ENCODE measurements around the gene EGFLAM. TPM values are rescaled to one million over a fixed set of nuclear protein-coding genes. Genes with fewer than 3 reads are reported as not detected.

Gene EGFLAM
- total RNA-seq, 1 donor from 2014 or later = not detected

GRCh38 chr5:38483805-38484398, 225.5 kb downstream of the EGFLAM start:
- Mint-ChIP-seq H3K27me3 (ENCODE audit: unreplicated experiment) (no peaks in the 10 kb centered on the region), H3K4me3 (ENCODE audit: unreplicated experiment) (no peak overlapping the region), H3K9me3 (ENCODE audit: unreplicated experiment) (no peaks in the 10 kb centered on the region), H3K27ac (ENCODE audit: unreplicated experiment) (no peak overlapping the region), H3K4me1 (ENCODE audit: unreplicated experiment) (peaks cover 8% of the 10 kb centered on the region), H3K36me3 (ENCODE audit: unreplicated experiment) (peaks cover 14% of the 10 kb centered on the region)
- no peak for DNase-seq (ENCODE audit: extremely low spot score, unreplicated experiment)
- TF ChIP-seq CTCF (IDR thresholded peaks at IDR 0.05) = no peak

- no peak overlapping the region for H3K27ac Mint-ChIP-seq (ENCODE audit: unreplicated experiment)
- H3K9me3 Mint-ChIP-seq (ENCODE audit: unreplicated experiment) = no peaks in the 10 kb centered on the region
- no peak for DNase-seq (ENCODE audit: extremely low spot score, unreplicated experiment)
- H3K4me1 Mint-ChIP-seq (ENCODE audit: unreplicated experiment) = no peaks in the 10 kb centered on the region
- H3K36me3 Mint-ChIP-seq (ENCODE audit: unreplicated experiment) = no peaks in the 10 kb centered on the region
- no peak for TF ChIP-seq CTCF (IDR thresholded peaks at IDR 0.05)
- H3K27me3 Mint-ChIP-seq (ENCODE audit: unreplicated experiment) = no peaks in the 10 kb centered on the region
- no peak overlapping the region for H3K4me3 Mint-ChIP-seq (ENCODE audit: unreplicated experiment)
These were observed 235.8 kb downstream of the EGFLAM start for GRCh38 chr5:38494175-38494574.

GRCh38 chr5:38494763-38495162, 236.4 kb downstream of the EGFLAM start:
- Mint-ChIP-seq H3K27me3 (ENCODE audit: unreplicated experiment) (no peaks in the 10 kb centered on the region), H3K9me3 (ENCODE audit: unreplicated experiment) (no peaks in the 10 kb centered on the region), H3K4me3 (ENCODE audit: unreplicated experiment) (no peak overlapping the region), H3K27ac (ENCODE audit: unreplicated experiment) (no peak overlapping the region), H3K4me1 (ENCODE audit: unreplicated experiment) (no peaks in the 10 kb centered on the region), H3K36me3 (ENCODE audit: unreplicated experiment) (no peaks in the 10 kb centered on the region)
- DNase-seq (ENCODE audit: extremely low spot score, unreplicated experiment) = no peak
- TF ChIP-seq CTCF (IDR thresholded peaks at IDR 0.05) = no peak

GRCh38 chr5:38497946-38498345, 239.6 kb downstream of the EGFLAM start:
- no peak for DNase-seq (ENCODE audit: extremely low spot score, unreplicated experiment)
- no peaks in the 10 kb centered on the region for H3K9me3 Mint-ChIP-seq (ENCODE audit: unreplicated experiment)
- no peak overlapping the region for H3K27ac Mint-ChIP-seq (ENCODE audit: unreplicated experiment)
- H3K36me3 Mint-ChIP-seq (ENCODE audit: unreplicated experiment) = no peaks in the 10 kb centered on the region
- H3K27me3 Mint-ChIP-seq (ENCODE audit: unreplicated experiment) = no peaks in the 10 kb centered on the region
- H3K4me1 Mint-ChIP-seq (ENCODE audit: unreplicated experiment) = peaks cover 6% of the 10 kb centered on the region
- TF ChIP-seq CTCF (IDR thresholded peaks at IDR 0.05) = no peak
- H3K4me3 Mint-ChIP-seq (ENCODE audit: unreplicated experiment) = no peak overlapping the region

- Mint-ChIP-seq H3K36me3 (ENCODE audit: unreplicated experiment) (no peaks in the 10 kb centered on the region), H3K9me3 (ENCODE audit: unreplicated experiment) (no peaks in the 10 kb centered on the region), H3K4me1 (ENCODE audit: unreplicated experiment) (peaks cover 6% of the 10 kb centered on the region), H3K27ac (ENCODE audit: unreplicated experiment) (no peak overlapping the region), H3K4me3 (ENCODE audit: unreplicated experiment) (no peak overlapping the region), H3K27me3 (ENCODE audit: unreplicated experiment) (no peaks in the 10 kb centered on the region)
- DNase-seq (ENCODE audit: extremely low spot score, unreplicated experiment) = no peak
- no peak for TF ChIP-seq CTCF (IDR thresholded peaks at IDR 0.05)
These were observed 242.4 kb downstream of the EGFLAM start for GRCh38 chr5:38500573-38501260.

All from osteocyte (in vitro differentiated cells).